Measurements from ENCODE around the gene MOB3A. TPM values are rescaled to one million over a fixed set of nuclear protein-coding genes. Genes with fewer than 3 reads are reported as not detected.

Gene MOB3A
- total and polyA plus RNA-seq, 2 of the 13 experiments (the other 11 are each of a cell fraction or from before 2014, with no cell fraction given), result 3.5 to 17.8 TPM

DNA sequence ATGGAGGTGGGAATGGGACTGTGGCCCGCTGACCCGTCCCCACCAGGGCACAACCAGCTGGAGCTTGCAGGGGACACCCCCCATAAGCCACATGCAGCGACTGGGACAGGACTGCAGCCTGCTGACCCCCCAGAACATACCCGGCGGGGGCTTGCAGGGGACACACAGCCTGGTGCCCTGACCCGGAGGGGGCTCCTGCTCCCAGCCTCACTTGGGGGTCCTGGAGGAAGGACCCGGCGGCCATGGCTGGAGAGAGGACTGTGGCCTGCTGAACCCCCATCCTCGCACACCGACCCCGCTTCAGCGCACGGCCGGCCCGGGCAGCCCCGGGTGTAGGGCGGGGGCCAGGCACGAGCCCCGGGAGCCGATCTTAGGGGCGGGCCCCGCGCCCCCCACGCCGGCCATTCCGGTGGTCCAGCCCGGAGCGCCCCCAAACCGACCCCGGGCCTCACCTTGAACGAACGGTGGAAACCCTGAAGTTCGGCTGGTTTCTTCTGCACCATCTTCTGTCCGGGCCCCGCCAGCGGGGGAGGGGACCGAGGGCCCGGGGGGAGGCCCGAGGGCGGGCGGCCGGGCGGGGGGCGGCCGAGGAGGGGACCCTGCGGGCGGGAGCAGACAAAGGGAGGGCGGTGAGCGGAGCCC lies 45.7 kb downstream of the MOB3A start (continued):
- TF ChIP-seq, protein P1, sequence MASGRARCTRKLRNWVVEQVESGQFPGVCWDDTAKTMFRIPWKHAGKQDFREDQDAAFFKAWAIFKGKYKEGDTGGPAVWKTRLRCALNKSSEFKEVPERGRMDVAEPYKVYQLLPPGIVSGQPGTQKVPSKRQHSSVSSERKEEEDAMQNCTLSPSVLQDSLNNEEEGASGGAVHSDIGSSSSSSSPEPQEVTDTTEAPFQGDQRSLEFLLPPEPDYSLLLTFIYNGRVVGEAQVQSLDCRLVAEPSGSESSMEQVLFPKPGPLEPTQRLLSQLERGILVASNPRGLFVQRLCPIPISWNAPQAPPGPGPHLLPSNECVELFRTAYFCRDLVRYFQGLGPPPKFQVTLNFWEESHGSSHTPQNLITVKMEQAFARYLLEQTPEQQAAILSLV (CRISPR knock-in tag; IDR thresholded peaks at IDR 0.05; ENCODE audit: borderline replicate concordance), result 0 out of 2 replicates have a peak, but pooled peaks have one; percentile 8
- TF ChIP-seq MED13 (CRISPR knock-in tag; IDR thresholded peaks at IDR 0.05) (no peak), AGO1 (IDR thresholded peaks at IDR 0.05; ENCODE audit: low read depth, low read length, poor library complexity, severe bottlenecking) (peak; percentile 43), ZNF83 (CRISPR knock-in tag; IDR thresholded peaks at IDR 0.05; ENCODE audit: borderline replicate concordance) (0 out of 2 replicates have a peak, but pooled peaks have one; percentile 2), PHF8 (CRISPR knock-in tag; IDR thresholded peaks at IDR 0.05) (0 out of 2 replicates have a peak, but pooled peaks have one; percentile 39), RBFOX2 (IDR thresholded peaks at IDR 0.05; ENCODE audit: low read depth, low read length) (peak; percentile 31), AKAP8 (CRISPR knock-in tag; IDR thresholded peaks at IDR 0.05) (0 out of 2 replicates have a peak, but pooled peaks have one; percentile 9), FOXC1 (CRISPR knock-in tag; IDR thresholded peaks at IDR 0.05; ENCODE audit: borderline replicate concordance) (no peak), GZF1 (CRISPR knock-in tag; IDR thresholded peaks at IDR 0.05) (no peak), SNAPC2 (CRISPR knock-in tag; IDR thresholded peaks at IDR 0.05) (no peak), NONO (IDR thresholded peaks at IDR 0.05) (no peak), NONO (CRISPR knock-in tag; conservative IDR thresholded peaks at IDR 0.05) (peak; percentile 8; the same call in 1 of the 2 replicates), HNRNPLL (IDR thresholded peaks at IDR 0.05; ENCODE audit: low read depth, low read length, poor library complexity, severe bottlenecking) (peak; percentile 11), HOXA9 (CRISPR knock-in tag; IDR thresholded peaks at IDR 0.05; ENCODE audit: borderline replicate concordance) (no peak), ZNF614 (CRISPR knock-in tag; IDR thresholded peaks at IDR 0.05; ENCODE audit: borderline replicate concordance) (no peak), PAF1 (CRISPR knock-in tag; IDR thresholded peaks at IDR 0.05) (no peak)
- TF ChIP-seq, protein P2, sequence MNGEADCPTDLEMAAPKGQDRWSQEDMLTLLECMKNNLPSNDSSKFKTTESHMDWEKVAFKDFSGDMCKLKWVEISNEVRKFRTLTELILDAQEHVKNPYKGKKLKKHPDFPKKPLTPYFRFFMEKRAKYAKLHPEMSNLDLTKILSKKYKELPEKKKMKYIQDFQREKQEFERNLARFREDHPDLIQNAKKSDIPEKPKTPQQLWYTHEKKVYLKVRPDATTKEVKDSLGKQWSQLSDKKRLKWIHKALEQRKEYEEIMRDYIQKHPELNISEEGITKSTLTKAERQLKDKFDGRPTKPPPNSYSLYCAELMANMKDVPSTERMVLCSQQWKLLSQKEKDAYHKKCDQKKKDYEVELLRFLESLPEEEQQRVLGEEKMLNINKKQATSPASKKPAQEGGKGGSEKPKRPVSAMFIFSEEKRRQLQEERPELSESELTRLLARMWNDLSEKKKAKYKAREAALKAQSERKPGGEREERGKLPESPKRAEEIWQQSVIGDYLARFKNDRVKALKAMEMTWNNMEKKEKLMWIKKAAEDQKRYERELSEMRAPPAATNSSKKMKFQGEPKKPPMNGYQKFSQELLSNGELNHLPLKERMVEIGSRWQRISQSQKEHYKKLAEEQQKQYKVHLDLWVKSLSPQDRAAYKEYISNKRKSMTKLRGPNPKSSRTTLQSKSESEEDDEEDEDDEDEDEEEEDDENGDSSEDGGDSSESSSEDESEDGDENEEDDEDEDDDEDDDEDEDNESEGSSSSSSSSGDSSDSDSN (CRISPR knock-in tag; IDR thresholded peaks at IDR 0.05), result 0 out of 2 replicates have a peak, but pooled peaks have one; percentile 12
- TF ChIP-seq, protein P3, sequence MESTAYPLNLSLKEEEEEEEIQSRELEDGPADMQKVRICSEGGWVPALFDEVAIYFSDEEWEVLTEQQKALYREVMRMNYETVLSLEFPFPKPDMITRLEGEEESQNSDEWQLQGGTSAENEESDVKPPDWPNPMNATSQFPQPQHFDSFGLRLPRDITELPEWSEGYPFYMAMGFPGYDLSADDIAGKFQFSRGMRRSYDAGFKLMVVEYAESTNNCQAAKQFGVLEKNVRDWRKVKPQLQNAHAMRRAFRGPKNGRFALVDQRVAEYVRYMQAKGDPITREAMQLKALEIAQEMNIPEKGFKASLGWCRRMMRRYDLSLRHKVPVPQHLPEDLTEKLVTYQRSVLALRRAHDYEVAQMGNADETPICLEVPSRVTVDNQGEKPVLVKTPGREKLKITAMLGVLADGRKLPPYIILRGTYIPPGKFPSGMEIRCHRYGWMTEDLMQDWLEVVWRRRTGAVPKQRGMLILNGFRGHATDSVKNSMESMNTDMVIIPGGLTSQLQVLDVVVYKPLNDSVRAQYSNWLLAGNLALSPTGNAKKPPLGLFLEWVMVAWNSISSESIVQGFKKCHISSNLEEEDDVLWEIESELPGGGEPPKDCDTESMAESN (CRISPR knock-in tag; conservative IDR thresholded peaks at IDR 0.05), result 0 out of 2 replicates have a peak, but pooled peaks have one; percentile 18
- TF ChIP-seq, protein P4, sequence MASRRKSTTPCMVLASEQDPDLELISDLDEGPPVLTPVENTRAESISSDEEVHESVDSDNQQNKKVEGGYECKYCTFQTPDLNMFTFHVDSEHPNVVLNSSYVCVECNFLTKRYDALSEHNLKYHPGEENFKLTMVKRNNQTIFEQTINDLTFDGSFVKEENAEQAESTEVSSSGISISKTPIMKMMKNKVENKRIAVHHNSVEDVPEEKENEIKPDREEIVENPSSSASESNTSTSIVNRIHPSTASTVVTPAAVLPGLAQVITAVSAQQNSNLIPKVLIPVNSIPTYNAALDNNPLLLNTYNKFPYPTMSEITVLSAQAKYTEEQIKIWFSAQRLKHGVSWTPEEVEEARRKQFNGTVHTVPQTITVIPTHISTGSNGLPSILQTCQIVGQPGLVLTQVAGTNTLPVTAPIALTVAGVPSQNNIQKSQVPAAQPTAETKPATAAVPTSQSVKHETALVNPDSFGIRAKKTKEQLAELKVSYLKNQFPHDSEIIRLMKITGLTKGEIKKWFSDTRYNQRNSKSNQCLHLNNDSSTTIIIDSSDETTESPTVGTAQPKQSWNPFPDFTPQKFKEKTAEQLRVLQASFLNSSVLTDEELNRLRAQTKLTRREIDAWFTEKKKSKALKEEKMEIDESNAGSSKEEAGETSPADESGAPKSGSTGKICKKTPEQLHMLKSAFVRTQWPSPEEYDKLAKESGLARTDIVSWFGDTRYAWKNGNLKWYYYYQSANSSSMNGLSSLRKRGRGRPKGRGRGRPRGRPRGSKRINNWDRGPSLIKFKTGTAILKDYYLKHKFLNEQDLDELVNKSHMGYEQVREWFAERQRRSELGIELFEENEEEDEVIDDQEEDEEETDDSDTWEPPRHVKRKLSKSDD (CRISPR knock-in tag; IDR thresholded peaks at IDR 0.05; ENCODE audit: low read depth), result no peak

All from HepG2 (cell line).